ENCODE data around the gene HNRNPUL1. TPM values are rescaled to one million over a fixed set of nuclear protein-coding genes. Genes with fewer than 3 reads are reported as not detected.

HNRNPUL1 gene
- polyA plus RNA-seq, 1 donor (not counting 4 experiments of a cell fraction or from before 2014, with no cell fraction given): 48.3 TPM

DNA sequence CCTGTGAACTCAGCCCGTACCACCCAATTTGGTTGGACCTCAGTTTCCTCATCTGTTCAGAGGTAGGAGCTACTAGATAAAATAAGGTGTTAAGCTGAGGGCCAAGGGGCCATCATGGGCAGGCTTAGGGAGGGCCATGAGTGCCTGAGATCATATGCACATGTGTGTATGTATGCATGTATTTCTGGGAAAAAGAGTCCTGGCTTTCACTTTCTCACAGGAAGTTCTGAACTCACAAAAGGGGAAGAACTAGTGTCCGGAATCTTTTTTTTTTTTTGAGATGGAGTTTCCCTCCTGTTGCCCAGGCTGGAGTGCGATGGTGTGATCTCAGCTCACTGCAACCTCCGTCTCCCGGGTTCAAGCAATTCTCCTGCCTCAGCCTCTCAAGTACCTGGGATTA, 70.6 kb downstream of the HNRNPUL1 start:
- no peak overlapping the region for H3K9ac ChIP-seq (ENCODE audit: control insufficient read depth, extremely low read depth, insufficient read depth, low read length)
- dilution Hi-C loops (cut with MboI; ENCODE audit: extremely low pct_ligation_motif_present, low sequenced_read_pairs): no loop called here
- FAIRE-seq: no peak
- no peaks in the 10 kb centered on the region for H3K9me3 ChIP-seq (ENCODE audit: control insufficient read depth, low read depth, low read length)
- H3K27ac ChIP-seq (ENCODE audit: control insufficient read depth, insufficient read depth, low read length): no peak overlapping the region
- no peak for TF ChIP-seq EZH2 (IDR thresholded peaks at IDR 0.05; ENCODE audit: low read length)
- TF ChIP-seq, protein P1, sequence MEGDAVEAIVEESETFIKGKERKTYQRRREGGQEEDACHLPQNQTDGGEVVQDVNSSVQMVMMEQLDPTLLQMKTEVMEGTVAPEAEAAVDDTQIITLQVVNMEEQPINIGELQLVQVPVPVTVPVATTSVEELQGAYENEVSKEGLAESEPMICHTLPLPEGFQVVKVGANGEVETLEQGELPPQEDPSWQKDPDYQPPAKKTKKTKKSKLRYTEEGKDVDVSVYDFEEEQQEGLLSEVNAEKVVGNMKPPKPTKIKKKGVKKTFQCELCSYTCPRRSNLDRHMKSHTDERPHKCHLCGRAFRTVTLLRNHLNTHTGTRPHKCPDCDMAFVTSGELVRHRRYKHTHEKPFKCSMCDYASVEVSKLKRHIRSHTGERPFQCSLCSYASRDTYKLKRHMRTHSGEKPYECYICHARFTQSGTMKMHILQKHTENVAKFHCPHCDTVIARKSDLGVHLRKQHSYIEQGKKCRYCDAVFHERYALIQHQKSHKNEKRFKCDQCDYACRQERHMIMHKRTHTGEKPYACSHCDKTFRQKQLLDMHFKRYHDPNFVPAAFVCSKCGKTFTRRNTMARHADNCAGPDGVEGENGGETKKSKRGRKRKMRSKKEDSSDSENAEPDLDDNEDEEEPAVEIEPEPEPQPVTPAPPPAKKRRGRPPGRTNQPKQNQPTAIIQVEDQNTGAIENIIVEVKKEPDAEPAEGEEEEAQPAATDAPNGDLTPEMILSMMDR (optimal IDR thresholded peaks at IDR 0.05 in 1 of 3, IDR thresholded peaks at IDR 0.05 in 1 of 3, conservative IDR thresholded peaks at IDR 0.05 in 1 of 3; ENCODE audit: extremely low read depth in 1 of 3, insufficient read depth in 2 of 3, low read length in 3 of 3): no peak
- no peak overlapping the region for H3K4me2 ChIP-seq (ENCODE audit: control insufficient read depth, extremely low read depth, insufficient read depth, low read depth, low read length)
- no peaks in the 10 kb centered on the region for H3K9me1 ChIP-seq (ENCODE audit: control insufficient read depth, extremely low read depth, insufficient read depth, low read length)
- H3K27me3 ChIP-seq (ENCODE audit: control insufficient read depth, extremely low read depth, insufficient read depth, low read length): no peaks in the 10 kb centered on the region
- peaks cover 3% of the 10 kb centered on the region for H4K20me1 ChIP-seq (ENCODE audit: control insufficient read depth, extremely low read depth, insufficient read depth, low read length)
- H3K4me3 ChIP-seq (ENCODE audit: control insufficient read depth in 2 of 3, extremely low read depth in 1 of 3, insufficient read depth in 2 of 3, low read depth in 1 of 3, low read length in 3 of 3): no peak overlapping the region
- H3K79me2 ChIP-seq (ENCODE audit: control insufficient read depth, insufficient read depth, low read length): no peaks in the 10 kb centered on the region
- H3K36me3 ChIP-seq (ENCODE audit: control insufficient read depth in 2 of 2, extremely low read depth in 1 of 2, insufficient read depth in 2 of 2, low read length in 2 of 2): peaks cover 6 to 19% of the 10 kb centered on the region in 2 experiments
- no peak overlapping the region for H2AFZ ChIP-seq (ENCODE audit: control insufficient read depth, low read length)
- H3K4me1 ChIP-seq (ENCODE audit: control insufficient read depth, extremely low read depth, insufficient read depth, low read length): no peaks in the 10 kb centered on the region
- no peak for DNase-seq (ENCODE audit: low read depth, low spot score)

DNA sequence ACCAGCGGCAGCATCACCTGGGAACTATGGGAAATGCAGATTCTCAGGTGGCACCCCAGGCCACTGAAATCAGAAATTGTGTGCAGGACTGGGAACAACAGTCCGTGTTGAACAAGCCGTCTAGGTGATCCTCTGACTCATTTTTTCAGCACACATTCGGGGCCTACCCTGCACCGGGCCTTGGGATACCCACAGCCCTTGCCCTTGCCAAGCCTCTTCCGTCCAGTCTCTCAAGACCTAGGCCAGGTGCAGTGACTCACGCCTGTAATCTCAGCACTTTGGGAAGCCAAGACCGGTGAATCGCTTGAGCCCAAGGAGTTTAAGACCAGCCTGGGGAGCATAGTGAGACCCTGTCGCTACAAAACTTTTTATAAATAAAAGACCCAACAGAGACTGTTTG, 71.3 kb downstream of the HNRNPUL1 start:
- Histone ChIP-seq H2AFZ (ENCODE audit: control insufficient read depth, low read length) (no peak overlapping the region), H4K20me1 (ENCODE audit: control insufficient read depth, extremely low read depth, insufficient read depth, low read length) (peaks cover 2% of the 10 kb centered on the region), H3K4me1 (ENCODE audit: control insufficient read depth, extremely low read depth, insufficient read depth, low read length) (no peaks in the 10 kb centered on the region), H3K9ac (ENCODE audit: control insufficient read depth, extremely low read depth, insufficient read depth, low read length) (no peak overlapping the region), H3K79me2 (ENCODE audit: control insufficient read depth, insufficient read depth, low read length) (no peaks in the 10 kb centered on the region), H3K4me3 (ENCODE audit: control insufficient read depth in 2 of 3, extremely low read depth in 1 of 3, insufficient read depth in 2 of 3, low read depth in 1 of 3, low read length in 3 of 3) (no peak overlapping the region), H3K9me3 (ENCODE audit: control insufficient read depth, low read depth, low read length) (no peaks in the 10 kb centered on the region), H3K27me3 (ENCODE audit: control insufficient read depth, extremely low read depth, insufficient read depth, low read length) (no peaks in the 10 kb centered on the region), H3K4me2 (ENCODE audit: control insufficient read depth, extremely low read depth, insufficient read depth, low read depth, low read length) (no peak overlapping the region), H3K36me3 (ENCODE audit: control insufficient read depth in 2 of 2, extremely low read depth in 1 of 2, insufficient read depth in 2 of 2, low read length in 2 of 2) (peaks cover 2 to 23% of the 10 kb centered on the region in 2 experiments), H3K9me1 (ENCODE audit: control insufficient read depth, extremely low read depth, insufficient read depth, low read length) (no peaks in the 10 kb centered on the region), H3K27ac (ENCODE audit: control insufficient read depth, insufficient read depth, low read length) (no peak overlapping the region)
- TF ChIP-seq EZH2 (IDR thresholded peaks at IDR 0.05; ENCODE audit: low read length): no peak
- TF ChIP-seq, protein P1 (optimal IDR thresholded peaks at IDR 0.05 in 1 of 3, IDR thresholded peaks at IDR 0.05 in 1 of 3, conservative IDR thresholded peaks at IDR 0.05 in 1 of 3; ENCODE audit: extremely low read depth in 1 of 3, insufficient read depth in 2 of 3, low read length in 3 of 3): no peak
- DNase-seq (ENCODE audit: low read depth, low spot score) (no peak), FAIRE-seq (no peak)
- dilution Hi-C loops (cut with MboI; ENCODE audit: extremely low pct_ligation_motif_present, low sequenced_read_pairs): no loop called here
